ENCODE data around the gene M1AP.

The M1AP gene

GRCh38 chr2:74648009-74648443 is at the start of gene M1AP:
Gene M1AP (minus strand): TSS chr2:74648330. CDS start chr2:74640275, 8,055 bp downstream.
- no peak for DNase-seq (ENCODE audit: low spot score)

- DNase-seq (ENCODE audit: low spot score) = no peak
Observed at GRCh38 chr2:74696829-74697228, 48.7 kb upstream of the M1AP start.

DNA sequence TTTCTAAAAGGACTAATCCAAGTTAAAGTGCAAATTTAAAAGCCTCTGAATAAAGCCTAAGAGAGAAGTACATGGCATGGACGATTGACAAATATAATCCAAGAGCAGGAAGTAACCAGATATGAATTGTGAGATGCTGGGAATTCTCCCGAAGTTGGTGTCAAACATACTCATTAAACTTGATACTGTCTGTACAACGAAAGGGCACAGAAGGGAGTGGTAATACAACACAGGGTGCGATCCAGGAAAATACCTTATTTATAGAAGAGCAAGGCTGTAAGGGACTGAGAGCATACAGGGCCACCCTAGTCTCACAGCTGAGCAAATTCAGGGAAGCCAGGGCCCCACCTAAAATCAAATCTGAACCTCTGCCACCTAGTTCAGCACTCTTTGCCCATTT is 47.5 kb upstream of the M1AP start:
- DNase-seq (ENCODE audit: low spot score) = no peak

DNA sequence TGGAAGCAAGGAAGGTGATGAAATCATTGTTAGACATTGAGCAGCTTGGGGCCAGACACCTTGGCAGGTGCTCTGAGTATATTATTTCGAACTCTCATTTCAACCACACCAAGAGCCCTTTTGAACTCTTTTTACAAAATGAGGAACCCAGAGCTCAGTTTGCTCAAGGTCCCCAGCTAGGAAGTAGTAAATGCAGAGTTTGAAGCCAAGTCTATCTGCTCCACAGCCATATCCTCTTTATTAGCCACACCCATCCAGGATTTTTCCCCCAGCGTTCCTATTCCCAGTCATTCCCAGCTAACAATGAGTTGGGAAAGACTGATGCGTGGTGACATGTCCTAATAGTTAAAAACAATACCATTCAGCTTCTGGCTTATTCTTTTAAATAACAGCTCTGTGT is 46.2 kb upstream of the M1AP start:
- no peak for DNase-seq (ENCODE audit: low spot score)

DNA sequence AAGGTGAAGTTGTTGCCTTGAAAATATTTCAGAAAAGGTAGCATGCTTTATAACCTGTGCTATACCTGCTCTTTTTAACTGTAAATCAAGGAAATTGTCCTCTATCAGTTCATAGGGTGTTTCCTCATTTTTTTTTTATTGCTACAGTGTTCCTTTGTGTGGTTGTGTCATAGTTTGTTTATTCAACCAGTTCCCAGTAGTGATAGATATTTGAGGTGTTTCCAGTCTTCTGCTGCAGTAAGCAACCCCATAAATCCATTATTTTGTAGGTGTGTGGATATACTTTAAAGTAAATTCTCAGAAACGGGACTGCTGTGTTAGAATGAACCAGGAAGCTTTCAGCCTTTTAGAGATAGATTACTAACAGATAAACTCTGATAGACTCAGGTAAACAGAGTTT is 45.5 kb upstream of the M1AP start:
- no peak for DNase-seq (ENCODE audit: low spot score)

- DNase-seq (ENCODE audit: low spot score) = no peak
Observed at GRCh38 chr2:74693213-74693612, 45.1 kb upstream of the M1AP start.

- DNase-seq (ENCODE audit: low spot score) = no peak
Observed at GRCh38 chr2:74691929-74692328, 43.8 kb upstream of the M1AP start.

- peak; percentile 25 for DNase-seq (ENCODE audit: low spot score)
Observed at GRCh38 chr2:74690571-74690970, 42.4 kb upstream of the M1AP start.

- no peak for DNase-seq (ENCODE audit: low spot score)
Observed at GRCh38 chr2:74689671-74690070, 41.5 kb upstream of the M1AP start.

DNA sequence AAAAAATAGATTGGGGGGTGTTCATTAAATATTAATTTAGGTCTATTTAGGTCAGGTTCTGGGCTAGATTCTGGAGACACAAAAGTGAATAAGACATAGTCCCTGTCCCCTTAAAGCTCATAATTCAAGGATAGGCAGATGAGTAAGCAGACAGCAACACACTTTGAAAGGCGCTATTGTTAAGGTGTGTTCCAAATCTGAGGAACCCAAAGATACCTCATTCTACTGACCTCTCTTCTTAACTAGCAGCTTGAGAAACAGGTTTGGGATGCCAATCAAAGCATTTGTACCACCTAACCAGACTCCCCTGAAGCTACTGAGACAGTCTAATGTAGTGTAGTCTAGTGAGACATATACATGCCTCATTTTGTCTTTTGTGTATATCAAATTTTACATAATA is 40.8 kb upstream of the M1AP start:
- DNase-seq (ENCODE audit: low spot score) = no peak

DNA sequence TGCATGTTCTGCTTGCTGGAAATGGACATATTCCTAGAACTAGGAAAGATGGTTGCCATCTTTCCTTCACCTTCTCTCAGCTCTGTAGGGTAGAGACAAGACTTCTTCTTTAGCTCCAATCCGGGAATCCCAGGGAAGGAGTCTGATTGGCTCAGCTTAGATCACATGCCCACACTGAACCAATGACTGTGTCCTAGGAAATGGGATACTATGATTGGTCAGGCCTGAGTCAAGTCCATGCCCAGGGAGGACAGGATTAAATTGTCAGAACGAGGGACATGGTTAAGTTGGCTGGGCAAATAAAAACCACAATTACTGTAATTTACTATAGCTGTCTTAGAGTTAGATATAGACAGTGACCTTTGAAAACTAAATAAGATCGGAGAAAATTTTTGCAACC is 37.3 kb upstream of the M1AP start:
- DNase-seq (ENCODE audit: low spot score) = no peak

- DNase-seq (ENCODE audit: low spot score) = no peak
Observed at GRCh38 chr2:74682501-74682900, 34.4 kb upstream of the M1AP start.

DNA sequence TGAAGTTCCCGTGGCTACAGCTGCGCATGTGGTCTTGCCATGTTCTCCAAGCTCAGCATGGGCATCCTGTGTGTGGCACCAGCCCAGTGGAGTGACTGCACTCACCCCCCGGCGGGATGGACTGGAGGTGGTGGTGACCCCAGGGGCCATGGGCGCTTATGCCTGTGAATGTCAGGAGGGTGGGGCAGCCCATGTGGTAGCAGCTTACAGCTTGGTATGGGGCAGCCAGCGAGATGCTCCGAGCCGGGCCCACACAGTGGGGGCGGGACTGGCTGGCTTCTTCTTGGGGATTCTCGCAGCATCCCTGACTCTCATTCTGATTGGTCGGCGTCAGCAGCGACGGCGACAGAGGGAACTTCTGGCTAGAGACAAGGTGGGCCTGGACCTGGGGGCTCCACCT is 31.5 kb upstream of the M1AP start:
- no peak for DNase-seq (ENCODE audit: low spot score)

DNA sequence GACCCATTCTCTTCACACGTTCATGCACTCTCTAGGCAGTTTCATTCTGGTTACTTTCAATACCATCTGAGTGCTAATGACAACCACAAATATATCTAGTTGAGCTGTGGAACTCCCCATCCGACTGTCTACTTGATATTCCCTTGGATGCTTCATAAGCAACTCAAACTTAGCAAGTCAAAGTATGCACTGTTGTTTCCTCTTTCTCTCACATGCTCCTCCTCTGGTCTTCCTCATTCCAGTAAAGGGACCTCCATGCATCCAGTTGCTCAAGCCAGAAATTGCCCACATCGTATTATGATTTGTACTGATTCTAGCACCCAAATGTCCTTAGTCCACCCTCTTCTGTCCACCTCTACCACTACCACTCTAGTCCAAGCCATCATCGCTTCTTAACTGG is 28.2 kb upstream of the M1AP start:
- no peak for DNase-seq (ENCODE audit: low spot score)

DNA sequence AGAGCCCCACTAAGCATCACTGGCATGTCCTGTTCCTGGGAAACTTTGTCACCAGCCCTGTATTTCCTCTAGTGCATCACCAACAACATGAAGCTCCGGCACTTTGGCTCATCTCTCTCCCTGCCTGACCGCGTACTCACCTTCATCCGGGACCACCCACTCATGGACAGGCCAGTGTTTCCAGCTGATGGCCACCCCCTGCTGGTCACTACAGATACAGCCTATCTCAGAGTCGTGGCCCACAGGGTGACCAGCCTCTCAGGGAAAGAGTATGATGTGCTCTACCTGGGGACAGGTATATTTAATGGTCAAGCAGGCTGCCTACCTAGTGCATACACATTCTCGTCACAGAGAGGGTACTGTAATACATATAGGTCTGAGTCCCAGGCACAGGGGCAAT is 27.0 kb upstream of the M1AP start:
- no peak for DNase-seq (ENCODE audit: low spot score)

- DNase-seq (ENCODE audit: low spot score) = no peak
Observed at GRCh38 chr2:74673826-74674528, 25.8 kb upstream of the M1AP start.

DNA sequence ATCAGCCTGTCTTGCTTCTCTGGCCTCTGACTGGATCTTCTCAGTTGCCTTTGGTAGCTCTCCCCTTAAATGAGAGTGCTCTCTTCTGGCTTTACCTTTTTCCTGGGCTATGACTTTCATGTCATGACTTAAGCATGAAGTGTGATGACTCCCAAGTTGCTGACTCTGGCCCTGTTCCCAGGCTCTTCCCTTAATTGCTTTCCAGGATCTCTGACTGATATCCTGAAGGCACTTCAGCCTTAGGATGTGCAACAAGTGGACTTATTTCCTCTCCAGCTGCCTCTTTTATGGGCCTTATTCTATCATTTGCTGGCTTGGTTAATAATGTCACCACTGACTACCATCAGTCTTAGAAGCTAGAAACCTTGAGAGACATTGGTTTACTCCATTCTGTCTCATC is 23.3 kb upstream of the M1AP start:
- DNase-seq (ENCODE audit: low spot score) = no peak

GRCh38 chr2:74670263-74670662 is 22.1 kb upstream of the M1AP start:
- no peak for DNase-seq (ENCODE audit: low spot score)

DNA sequence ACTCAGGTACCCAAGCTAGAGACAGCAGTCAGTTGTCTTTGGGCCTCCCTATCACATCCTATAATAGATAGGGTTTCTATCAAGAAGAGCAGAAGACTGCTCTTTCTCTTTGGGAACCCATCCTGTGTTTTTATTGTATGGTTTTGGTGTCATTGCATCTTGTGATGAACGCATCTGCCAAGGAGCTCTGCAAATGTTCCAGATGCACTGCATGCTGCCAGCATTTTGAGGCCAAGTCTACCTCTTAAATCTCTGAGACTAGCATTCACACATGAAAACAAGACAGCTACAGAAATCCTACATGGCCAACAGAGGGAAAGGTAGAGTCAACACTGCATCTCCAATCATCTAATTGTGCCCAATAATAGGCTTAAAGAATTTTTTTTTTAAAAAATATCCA is 20.0 kb upstream of the M1AP start:
- DNase-seq (ENCODE audit: low spot score) = no peak

DNA sequence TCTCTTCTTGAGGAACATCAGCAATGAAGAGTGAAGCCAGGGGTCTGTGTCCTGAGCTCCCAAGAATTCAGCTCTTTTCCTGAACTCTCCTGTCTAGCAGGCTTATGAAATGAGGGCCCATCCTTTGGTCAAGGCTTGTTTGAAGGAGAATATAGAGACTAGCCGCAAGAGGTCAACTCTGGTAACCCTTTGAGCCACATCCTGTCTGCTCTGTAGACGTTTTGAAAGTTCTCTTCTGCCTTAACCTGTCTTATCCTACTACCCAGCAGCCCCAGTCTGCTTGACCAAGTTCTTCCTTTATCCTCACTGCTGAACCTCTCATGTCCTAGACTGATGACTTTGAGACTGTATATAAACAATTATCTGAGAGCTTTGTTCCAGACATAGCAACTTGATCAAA is 11.3 kb upstream of the M1AP start:
- no peak for DNase-seq (ENCODE audit: low spot score)

- DNase-seq (ENCODE audit: low spot score) = no peak
Observed at GRCh38 chr2:74658516-74658915, 10.4 kb upstream of the M1AP start.

GRCh38 chr2:74655579-74655978 is 7.4 kb upstream of the M1AP start:
- no peak for DNase-seq (ENCODE audit: low spot score)

DNA sequence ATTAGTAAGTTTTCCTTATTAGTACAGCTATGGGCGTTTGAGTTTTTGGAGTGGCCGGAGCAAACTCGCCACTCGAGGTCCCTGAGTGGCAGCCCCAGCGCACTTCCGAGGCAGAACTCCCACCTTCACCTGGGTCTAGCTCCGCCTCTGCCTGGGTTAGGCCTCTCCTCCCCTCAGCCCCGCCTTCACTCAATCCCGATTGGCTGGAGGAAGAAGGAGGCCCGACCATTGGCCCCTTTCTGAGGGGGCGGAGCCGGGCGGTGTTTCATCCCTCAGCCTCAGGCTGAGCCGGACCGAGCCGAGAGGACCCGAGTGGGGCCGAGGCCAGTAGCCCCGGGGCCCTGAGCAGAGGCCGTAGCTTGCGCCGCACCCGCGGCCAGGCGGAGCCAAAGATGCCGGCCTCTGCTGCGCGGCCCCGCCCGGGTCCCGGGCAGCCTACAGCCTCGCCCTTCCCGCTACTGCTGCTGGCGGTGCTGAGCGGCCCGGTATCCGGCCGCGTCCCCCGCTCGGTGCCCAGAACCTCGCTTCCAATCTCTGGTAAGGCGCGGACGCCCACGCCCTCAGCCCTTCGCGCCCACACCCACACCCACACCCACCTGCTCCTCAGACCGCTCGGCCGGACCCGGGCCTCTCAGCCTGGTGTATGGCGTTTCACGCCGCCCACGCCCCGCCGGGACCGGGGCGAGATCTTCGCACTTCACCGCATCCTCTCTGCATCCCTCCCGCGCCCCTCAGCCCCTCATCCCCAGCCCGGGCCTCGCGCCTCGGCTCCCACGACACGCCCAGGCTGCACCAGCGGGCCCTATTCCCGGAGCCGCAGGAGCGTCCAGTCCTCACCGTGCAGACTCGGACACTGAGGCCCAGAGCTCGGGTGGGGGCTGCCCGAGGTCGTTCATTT is 6.1 kb upstream of the M1AP start, which contains the start of gene SEMA4F:
Gene SEMA4F, plus strand, starts transcription at position 263 of the 898 bp plus-strand sequence. Its CDS starts 130 bp downstream, at position 393.
- DNase-seq (ENCODE audit: low spot score) = peak; percentile 95

Measured in CD4-positive, alpha-beta T cell treated with Interleukin-6 at 100 ng/mL for 8 hours (primary cell).